ENCODE data around the gene SCEL.
A peak's percentile ranks its signal among the peaks of the same experiment; 100 is the strongest.
"Not testable (repeated sequence)": the region's sequence is repeated elsewhere in the genome, so short reads cannot be mapped to it uniquely, and the experiment has no call there.

Gene SCEL

GRCh38 chr13:77555246-77555645 is 19.7 kb downstream of the SCEL start:
- DNase-seq (ENCODE audit: low read depth), result no peak

GRCh38 chr13:77558016-77558415 is 22.5 kb downstream of the SCEL start:
- no peak for DNase-seq (ENCODE audit: low read depth)

GRCh38 chr13:77563111-77563510 is 27.6 kb downstream of the SCEL start:
- peak; percentile 18 for DNase-seq (ENCODE audit: low read depth)

GRCh38 chr13:77565635-77566034 is 30.1 kb downstream of the SCEL start:
- DNase-seq (ENCODE audit: low read depth), result peak; percentile 11

- no peak for DNase-seq (ENCODE audit: low read depth)
These were observed 36.5 kb downstream of the SCEL start for GRCh38 chr13:77571956-77572355.

- DNase-seq (ENCODE audit: low read depth), result no peak
These were observed 38.6 kb downstream of the SCEL start for GRCh38 chr13:77574096-77574495.

- DNase-seq (ENCODE audit: low read depth), result no peak
These were observed 44.5 kb downstream of the SCEL start for GRCh38 chr13:77579959-77580358.

GRCh38 chr13:77580748-77581147 is 45.2 kb downstream of the SCEL start:
- no peak for DNase-seq (ENCODE audit: low read depth)

GRCh38 chr13:77583581-77583980 is 48.1 kb downstream of the SCEL start:
- DNase-seq (ENCODE audit: low read depth), result no peak

- DNase-seq (ENCODE audit: low read depth), result no peak
These were observed 48.6 kb downstream of the SCEL start for GRCh38 chr13:77584106-77584505.

- no peak for DNase-seq (ENCODE audit: low read depth)
These were observed 59.8 kb downstream of the SCEL start for GRCh38 chr13:77595166-77595810.

- DNase-seq (ENCODE audit: low read depth), result no peak
These were observed 61.3 kb downstream of the SCEL start for GRCh38 chr13:77596777-77597176.

GRCh38 chr13:77599351-77599750 is 63.8 kb downstream of the SCEL start:
- no peak for DNase-seq (ENCODE audit: low read depth)

- DNase-seq (ENCODE audit: low read depth), result no peak
These were observed 65.2 kb downstream of the SCEL start for GRCh38 chr13:77600701-77601100.

- DNase-seq (ENCODE audit: low read depth), result no peak
These were observed 75.6 kb downstream of the SCEL start for GRCh38 chr13:77611068-77611467.

- no peak for DNase-seq (ENCODE audit: low read depth)
These were observed 80.5 kb downstream of the SCEL start for GRCh38 chr13:77616027-77616426.

- DNase-seq (ENCODE audit: low read depth), result no peak
These were observed 84.1 kb downstream of the SCEL start for GRCh38 chr13:77619655-77620054.

GRCh38 chr13:77620138-77620537 is 84.6 kb downstream of the SCEL start:
- DNase-seq (ENCODE audit: low read depth), result no peak

- DNase-seq (ENCODE audit: low read depth), result no peak
These were observed 88.3 kb downstream of the SCEL start for GRCh38 chr13:77623806-77624205.

- DNase-seq (ENCODE audit: low read depth), result no peak
These were observed 92.7 kb downstream of the SCEL start for GRCh38 chr13:77628170-77628569.

- no peak for DNase-seq (ENCODE audit: low read depth)
These were observed 102.1 kb downstream of the SCEL start for GRCh38 chr13:77637588-77637987.

- DNase-seq (ENCODE audit: low read depth), result no peak
These were observed 114.9 kb downstream of the SCEL start for GRCh38 chr13:77650409-77650808.

GRCh38 chr13:77653301-77653700 is 117.8 kb downstream of the SCEL start:
- no peak for DNase-seq (ENCODE audit: low read depth)

GRCh38 chr13:77660016-77660415 is 124.5 kb downstream of the SCEL start:
- not testable (repeated sequence) for DNase-seq (ENCODE audit: low read depth)

- DNase-seq (ENCODE audit: low read depth), result no peak
These were observed 125.3 kb downstream of the SCEL start for GRCh38 chr13:77660841-77661250.
